ENCODE data around the gene RAB2B.

Gene RAB2B

GRCh38 chr14:21505012-21505553, 28.3 kb upstream of the RAB2B start:
- H3K4me3 Mint-ChIP-seq = peak overlapping the region; percentile 23
- H3K9me3 Mint-ChIP-seq = no peaks in the 10 kb centered on the region
- peak overlapping the region; percentile 87 for H3K27ac Mint-ChIP-seq
- H3K27me3 Mint-ChIP-seq = no peaks in the 10 kb centered on the region
- DNase-seq = no peak
- peaks cover 85% of the 10 kb centered on the region for H3K36me3 Mint-ChIP-seq (ENCODE audit: low read depth)
- H3K4me1 Mint-ChIP-seq (ENCODE audit: low read depth) = peaks cover 62% of the 10 kb centered on the region

- Mint-ChIP-seq H3K36me3 (ENCODE audit: low read depth) (peaks cover 86% of the 10 kb centered on the region), H3K4me3 (no peak overlapping the region), H3K9me3 (no peaks in the 10 kb centered on the region), H3K27me3 (no peaks in the 10 kb centered on the region), H3K27ac (peak overlapping the region; percentile 86), H3K4me1 (ENCODE audit: low read depth) (peaks cover 62% of the 10 kb centered on the region)
- DNase-seq = no peak
These were observed 26.6 kb upstream of the RAB2B start for GRCh38 chr14:21503376-21503775.

- H3K4me3 Mint-ChIP-seq = no peak overlapping the region
- DNase-seq = no peak
- H3K4me1 Mint-ChIP-seq (ENCODE audit: low read depth) = peaks cover 49% of the 10 kb centered on the region
- H3K9me3 Mint-ChIP-seq = no peaks in the 10 kb centered on the region
- peak overlapping the region; percentile 57 for H3K27ac Mint-ChIP-seq
- peaks cover 90% of the 10 kb centered on the region for H3K36me3 Mint-ChIP-seq (ENCODE audit: low read depth)
- no peaks in the 10 kb centered on the region for H3K27me3 Mint-ChIP-seq
These were observed 24.8 kb upstream of the RAB2B start for GRCh38 chr14:21501568-21501967.

GRCh38 chr14:21498540-21499526, 22.1 kb upstream of the RAB2B start:
- Mint-ChIP-seq H3K9me3 (no peaks in the 10 kb centered on the region), H3K4me1 (ENCODE audit: low read depth) (peaks cover 31% of the 10 kb centered on the region), H3K27ac (peak overlapping the region; percentile 82), H3K4me3 (no peak overlapping the region), H3K36me3 (ENCODE audit: low read depth) (peaks cover 95% of the 10 kb centered on the region), H3K27me3 (no peaks in the 10 kb centered on the region)
- no peak for DNase-seq

GRCh38 chr14:21496453-21496852, 19.7 kb upstream of the RAB2B start:
- no peaks in the 10 kb centered on the region for H3K27me3 Mint-ChIP-seq
- no peak overlapping the region for H3K4me3 Mint-ChIP-seq
- H3K4me1 Mint-ChIP-seq (ENCODE audit: low read depth) = peaks cover 24% of the 10 kb centered on the region
- no peak overlapping the region for H3K27ac Mint-ChIP-seq
- H3K36me3 Mint-ChIP-seq (ENCODE audit: low read depth) = peaks cover 91% of the 10 kb centered on the region
- H3K9me3 Mint-ChIP-seq = no peaks in the 10 kb centered on the region
- no peak for DNase-seq

GRCh38 chr14:21494902-21495762, 18.4 kb upstream of the RAB2B start:
- H3K27ac Mint-ChIP-seq = peak overlapping the region; percentile 84
- H3K27me3 Mint-ChIP-seq = no peaks in the 10 kb centered on the region
- no peaks in the 10 kb centered on the region for H3K9me3 Mint-ChIP-seq
- H3K36me3 Mint-ChIP-seq (ENCODE audit: low read depth) = peaks cover 89% of the 10 kb centered on the region
- H3K4me3 Mint-ChIP-seq = no peak overlapping the region
- H3K4me1 Mint-ChIP-seq (ENCODE audit: low read depth) = peaks cover 16% of the 10 kb centered on the region
- no peak for DNase-seq

- Mint-ChIP-seq H3K4me3 (no peak overlapping the region), H3K27me3 (no peaks in the 10 kb centered on the region), H3K9me3 (no peaks in the 10 kb centered on the region), H3K4me1 (ENCODE audit: low read depth) (peaks cover 10% of the 10 kb centered on the region), H3K27ac (no peak overlapping the region), H3K36me3 (ENCODE audit: low read depth) (peaks cover 63% of the 10 kb centered on the region)
- no peak for DNase-seq
These were observed 9.9 kb upstream of the RAB2B start for GRCh38 chr14:21486640-21487087.

GRCh38 chr14:21476523-21476924, 235 bp downstream of the RAB2B start:
- no peak for DNase-seq
- H3K4me3 Mint-ChIP-seq = peak overlapping the region; percentile 100
- no peaks in the 10 kb centered on the region for H3K27me3 Mint-ChIP-seq
- peak overlapping the region; percentile 99 for H3K27ac Mint-ChIP-seq
- H3K36me3 Mint-ChIP-seq (ENCODE audit: low read depth) = peaks cover 62% of the 10 kb centered on the region
- peaks cover 41% of the 10 kb centered on the region for H3K4me1 Mint-ChIP-seq (ENCODE audit: low read depth)
- no peaks in the 10 kb centered on the region for H3K9me3 Mint-ChIP-seq

- peaks cover 39% of the 10 kb centered on the region for H3K4me1 Mint-ChIP-seq (ENCODE audit: low read depth)
These were observed 814 bp downstream of the RAB2B start for GRCh38 chr14:21475767-21476522.

GRCh38 chr14:21467616-21468015, 9.1 kb downstream of the RAB2B start:
- H3K27ac Mint-ChIP-seq = no peak overlapping the region
- H3K9me3 Mint-ChIP-seq = no peaks in the 10 kb centered on the region
- H3K4me1 Mint-ChIP-seq (ENCODE audit: low read depth) = peaks cover 2% of the 10 kb centered on the region
- H3K27me3 Mint-ChIP-seq = no peaks in the 10 kb centered on the region
- no peak overlapping the region for H3K4me3 Mint-ChIP-seq
- no peak for DNase-seq
- H3K36me3 Mint-ChIP-seq (ENCODE audit: low read depth) = peaks cover 77% of the 10 kb centered on the region

More at GRCh38 chr14:21475767-21476522, 814 bp downstream of the RAB2B start:
- Mint-ChIP-seq H3K27me3 (no peaks in the 10 kb centered on the region), H3K27ac (peak overlapping the region; percentile 99), H3K9me3 (no peaks in the 10 kb centered on the region), H3K36me3 (ENCODE audit: low read depth) (peaks cover 62% of the 10 kb centered on the region), H3K4me3 (peak overlapping the region; percentile 100)
- DNase-seq = no peak

GRCh38 chr14:21455912-21456667, 20.7 kb downstream of the RAB2B start, which contains the start of gene CHD8:
Gene CHD8, minus strand, starts transcription at chr14:21456123. Its CDS starts 24,480 bp downstream, at chr14:21431643.
- Mint-ChIP-seq H3K4me1 (ENCODE audit: low read depth) (peaks cover 37% of the 10 kb centered on the region), H3K27ac (peak within 1 kb of the TSS; percentile 99), H3K4me3 (peak within 1 kb of the TSS; percentile 90), H3K9me3 (no peaks in the 10 kb centered on the region), H3K27me3 (no peaks in the 10 kb centered on the region), H3K36me3 (ENCODE audit: low read depth) (peaks cover 66% of the 10 kb centered on the region)
- DNase-seq = peak; percentile 98

- DNase-seq = no peak
- H3K27ac Mint-ChIP-seq = peak overlapping the region; percentile 99
- H3K9me3 Mint-ChIP-seq = no peaks in the 10 kb centered on the region
- no peaks in the 10 kb centered on the region for H3K27me3 Mint-ChIP-seq
- peaks cover 62% of the 10 kb centered on the region for H3K36me3 Mint-ChIP-seq (ENCODE audit: low read depth)
- peak overlapping the region; percentile 90 for H3K4me3 Mint-ChIP-seq
- H3K4me1 Mint-ChIP-seq (ENCODE audit: low read depth) = peaks cover 41% of the 10 kb centered on the region
These were observed 21.2 kb downstream of the RAB2B start for GRCh38 chr14:21455592-21455911.

GRCh38 chr14:21454843-21455544, 21.8 kb downstream of the RAB2B start:
- Mint-ChIP-seq H3K4me3 (peak overlapping the region; percentile 90), H3K27ac (peak overlapping the region; percentile 99), H3K9me3 (no peaks in the 10 kb centered on the region), H3K4me1 (ENCODE audit: low read depth) (peaks cover 47% of the 10 kb centered on the region), H3K27me3 (no peaks in the 10 kb centered on the region), H3K36me3 (ENCODE audit: low read depth) (peaks cover 65% of the 10 kb centered on the region)
- DNase-seq = no peak

Data from activated T-cell treated with anti-CD3 and anti-CD28 coated beads, Interleukin-2, amount 50 U/mL, for 24 hours (primary cell).